Sciatic nerve (tissue), 2 donors: Measurements from ENCODE around the gene HS3ST3B1. TPM values are rescaled to one million over a fixed set of nuclear protein-coding genes. Genes with fewer than 3 reads are reported as not detected.

ENCODE experiments used
- ATAC-seq: fragments of 200-7000 bp; cut with Tn5 transposase; one replicate; pipeline ENCODE4 v1.9.1; 2020; ENCODE audit warnings: mild to moderate bottlenecking, moderate library complexity
- DNase-seq: peaks from one replicate; pipeline ENCODE4 v3.0.0-alpha.2; 2020; ENCODE audit warnings: low spot score
- intact Hi-C: fragments of 100-400 bp; cut with DNase I; formaldehyde crosslinking; loops from one replicate; pipeline ENCODE4 v1.14.2; 2022
- total RNA-seq: library from RNA; stranded (reverse); fragmentation: NEBNext Ultra II Directional; extraction: Animal tissue kit (Norgen Biotek cat#: 25700); gene quantifications from one replicate; pipeline ENCODE4 v1.2.1, GENCODE V29; 2021
- donor health status: DM: no; HTN: no; CAD: no.
- donor health status: DM: no; HTN: no; CAD: no.

Gene HS3ST3B1
- total RNA-seq, 1 donor from 2014 or later, result 1.2 TPM

GRCh38 chr17:14334919-14335318, 34.0 kb downstream of the HS3ST3B1 start:
- ATAC-seq, result no peak
- intact Hi-C loops, result no loop called here

GRCh38 chr17:14336418-14336817, 35.5 kb downstream of the HS3ST3B1 start:
- DNase-seq (no peak), ATAC-seq (no peak)
- intact Hi-C loops, result loop anchor here (2.0 kb wide), 1 partner anchor 34 kb away; no protein-coding TSS in a partner anchor

More at GRCh38 chr17:14334919-14335318, 34.0 kb downstream of the HS3ST3B1 start:
- no peak for DNase-seq

GRCh38 chr17:14337596-14338079, 36.8 kb downstream of the HS3ST3B1 start:
- no peak for DNase-seq
- ATAC-seq, result no peak
- intact Hi-C loops, result loop anchor here (2.0 kb wide), 1 partner anchor 35 kb away; no protein-coding TSS in a partner anchor

GRCh38 chr17:14340857-14341754, 40.2 kb downstream of the HS3ST3B1 start:
- DNase-seq (no peak), ATAC-seq (no peak)
- intact Hi-C loops, result no loop called here

GRCh38 chr17:14341866-14342265, 41.0 kb downstream of the HS3ST3B1 start:
- DNase-seq (no peak), ATAC-seq (no peak)
- intact Hi-C loops, result no loop called here

GRCh38 chr17:14346801-14347200, 45.9 kb downstream of the HS3ST3B1 start:
- intact Hi-C loops, result no loop called here

GRCh38 chr17:14351493-14351892, 50.6 kb downstream of the HS3ST3B1 start:
- intact Hi-C loops, result no loop called here
- DNase-seq, result no peak

More at GRCh38 chr17:14346801-14347200, 45.9 kb downstream of the HS3ST3B1 start:
- no peak for DNase-seq
- no peak for ATAC-seq

GRCh38 chr17:14352136-14352535, 51.3 kb downstream of the HS3ST3B1 start:
- ATAC-seq (peak; percentile 24), DNase-seq (no peak)
- intact Hi-C loops, result no loop called here

More at GRCh38 chr17:14351493-14351892, 50.6 kb downstream of the HS3ST3B1 start:
- ATAC-seq, result peak; percentile 46

- ATAC-seq, result no peak
- intact Hi-C loops, result no loop called here
These were observed 53.1 kb downstream of the HS3ST3B1 start for GRCh38 chr17:14353861-14354474.

GRCh38 chr17:14354807-14355206, 53.9 kb downstream of the HS3ST3B1 start:
- intact Hi-C loops, result no loop called here
- ATAC-seq (no peak), DNase-seq (no peak)

More at GRCh38 chr17:14353861-14354474, 53.1 kb downstream of the HS3ST3B1 start:
- no peak for DNase-seq

- ATAC-seq (no peak), DNase-seq (no peak)
- intact Hi-C loops, result no loop called here
These were observed 54.7 kb downstream of the HS3ST3B1 start for GRCh38 chr17:14355556-14355955.

- ATAC-seq (peak; percentile 64), DNase-seq (no peak)
- intact Hi-C loops, result no loop called here
These were observed 58.5 kb downstream of the HS3ST3B1 start for GRCh38 chr17:14359163-14360020.

- no peak for DNase-seq
- ATAC-seq, result no peak
- intact Hi-C loops, result no loop called here
These were observed 60.0 kb downstream of the HS3ST3B1 start for GRCh38 chr17:14360856-14361255.

- intact Hi-C loops, result no loop called here
- DNase-seq, result no peak
- no peak for ATAC-seq
These were observed 60.6 kb downstream of the HS3ST3B1 start for GRCh38 chr17:14361470-14361869.

GRCh38 chr17:14361945-14362508, 61.1 kb downstream of the HS3ST3B1 start:
- ATAC-seq, result no peak
- no peak for DNase-seq
- intact Hi-C loops, result no loop called here

- DNase-seq, result no peak
- ATAC-seq, result no peak
- intact Hi-C loops, result no loop called here
These were observed 65.3 kb downstream of the HS3ST3B1 start for GRCh38 chr17:14366199-14366598.

- ATAC-seq (no peak), DNase-seq (no peak)
- intact Hi-C loops, result loop anchor here (5.0 kb wide), 1 partner anchor 1555 kb away; no protein-coding TSS in a partner anchor
These were observed 71.6 kb downstream of the HS3ST3B1 start for GRCh38 chr17:14372461-14372860.

GRCh38 chr17:14372905-14373613, 72.2 kb downstream of the HS3ST3B1 start:
- ATAC-seq, result no peak
- intact Hi-C loops, result loop anchor here (5.0 kb wide), 1 partner anchor 1556 kb away; no protein-coding TSS in a partner anchor
- no peak for DNase-seq
